Esophagus (tissue), 2 donors: ENCODE measurements around the gene FXYD6. TPM values are rescaled to one million over a fixed set of nuclear protein-coding genes. Genes with fewer than 3 reads are reported as not detected.

ENCODE experiments used
- H3K27ac ChIP-seq, 2 donors: one replicate each; pipeline ENCODE4 v1.5.1; 2013; ENCODE audit warnings: low read depth in 2 of 2, mild to moderate bottlenecking in 2 of 2, inconsistent platforms in 1 of 2, low read length in 1 of 2, moderate library complexity in 1 of 2
- H3K27me3 ChIP-seq, 2 donors: one replicate each; pipeline ENCODE4 v1.6.1; 2013; ENCODE audit warnings: low read length in 2 of 2, control low read depth in 1 of 2, mild to moderate bottlenecking in 1 of 2; ENCODE audit not compliant: insufficient read depth in 2 of 2, control insufficient read depth in 1 of 2
- H3K36me3 ChIP-seq, 2 donors: one replicate each; pipeline ENCODE4 v1.6.1; 2013; ENCODE audit warnings: low read length in 1 of 2; ENCODE audit not compliant: control insufficient read depth in 2 of 2, insufficient read depth in 2 of 2
- H3K4me1 ChIP-seq, 2 donors: one replicate each; pipeline ENCODE4 v1.6.1; 2013; ENCODE audit warnings: low read length in 1 of 2; ENCODE audit not compliant: control insufficient read depth in 2 of 2, insufficient read depth in 2 of 2
- H3K4me3 ChIP-seq, 2 donors: one replicate each; pipeline ENCODE4 v1.5.1; 2013; ENCODE audit warnings: low read length in 2 of 2, mild to moderate bottlenecking in 2 of 2, low read depth in 1 of 2, moderate library complexity in 1 of 2
- H3K9me3 ChIP-seq, 2 donors: one replicate each; pipeline ENCODE4 v1.6.1; 2013; ENCODE audit warnings: mild to moderate bottlenecking in 2 of 2, low read depth in 1 of 2, low read length in 1 of 2, moderate library complexity in 1 of 2; ENCODE audit not compliant: control insufficient read depth in 2 of 2, insufficient read depth in 1 of 2
- WGBS, 2 donors: extraction: QIAGEN DNeasy Blood & Tissue Kit; methylation state at CpG; one replicate each; pipeline ENCODE4 v1.1.7; 2013; 5-methylcytosine and 5-hydroxymethylcytosine counted together
- polyA plus RNA-seq, 2 donors: library from polyadenylated mRNA; stranded (reverse); fragments of 200-250 nt; gene quantifications; one replicate each; pipeline ENCODE4 v1.2.3, GENCODE V29; 2013
- donor health status: healthy with polysubstance abuse.
- donor health status: Bipolar disorder and iron deficiency.

The FXYD6 gene
- polyA plus RNA-seq, 2 donors: 3.4 to 7.0 TPM

GRCh38 chr11:117891362-117891761 lies 14.9 kb upstream of the FXYD6 start:
- Histone ChIP-seq H3K27ac (no peak overlapping the region), H3K4me1 (no peaks in the 10 kb centered on the region), H3K4me3 (no peak overlapping the region), H3K36me3 (no peaks in the 10 kb centered on the region), H3K9me3 (no peaks in the 10 kb centered on the region), H3K27me3 (no peaks in the 10 kb centered on the region)
- 56 to 87% methylated on average over 2 of the region's 2 CpGs for WGBS, 2 donors

GRCh38 chr11:117888139-117888566 lies 11.7 kb upstream of the FXYD6 start:
- no peak overlapping the region for H3K4me3 ChIP-seq
- no peak overlapping the region for H3K27ac ChIP-seq
- no peaks in the 10 kb centered on the region for H3K27me3 ChIP-seq
- H3K36me3 ChIP-seq: no peaks in the 10 kb centered on the region
- no peaks in the 10 kb centered on the region for H3K9me3 ChIP-seq
- no peaks in the 10 kb centered on the region for H3K4me1 ChIP-seq
- WGBS, 2 donors: 55 to 69% methylated on average over 8 of the region's 8 CpGs

GRCh38 chr11:117887431-117888138 lies 11.1 kb upstream of the FXYD6 start:
- H3K4me1 ChIP-seq: no peaks in the 10 kb centered on the region
- 68 to 75% methylated on average over 9 of the region's 9 CpGs for WGBS, 2 donors
- H3K36me3 ChIP-seq: no peaks in the 10 kb centered on the region
- no peak overlapping the region for H3K27ac ChIP-seq
- no peaks in the 10 kb centered on the region for H3K9me3 ChIP-seq
- no peak overlapping the region for H3K4me3 ChIP-seq
- no peaks in the 10 kb centered on the region for H3K27me3 ChIP-seq

- H3K9me3 ChIP-seq: no peaks in the 10 kb centered on the region
- H3K27me3 ChIP-seq: no peaks in the 10 kb centered on the region
- H3K4me1 ChIP-seq: no peaks in the 10 kb centered on the region
- no peaks in the 10 kb centered on the region for H3K36me3 ChIP-seq
- 51 to 59% methylated on average over 11 of the region's 11 CpGs for WGBS, 2 donors
- H3K27ac ChIP-seq: peak overlapping the region; percentile 29 to 51
- H3K4me3 ChIP-seq: no peak overlapping the region
These were observed 9.3 kb upstream of the FXYD6 start for GRCh38 chr11:117885777-117886176.

- no peaks in the 10 kb centered on the region for H3K9me3 ChIP-seq
- H3K4me1 ChIP-seq: no peaks in the 10 kb centered on the region
- no peak overlapping the region for H3K4me3 ChIP-seq
- H3K36me3 ChIP-seq: no peaks in the 10 kb centered on the region
- 73 to 77% methylated on average over 7 of the region's 7 CpGs for WGBS, 2 donors
- no peak overlapping the region for H3K27ac ChIP-seq
- no peaks in the 10 kb centered on the region for H3K27me3 ChIP-seq
These were observed 8.5 kb upstream of the FXYD6 start for GRCh38 chr11:117884994-117885393.

GRCh38 chr11:117883063-117883462 lies 6.6 kb upstream of the FXYD6 start:
- no peaks in the 10 kb centered on the region for H3K4me1 ChIP-seq
- H3K36me3 ChIP-seq: no peaks in the 10 kb centered on the region
- H3K27ac ChIP-seq: no peak overlapping the region
- H3K4me3 ChIP-seq: no peak overlapping the region
- 80 to 85% methylated on average over 3 of the region's 3 CpGs for WGBS, 2 donors
- H3K27me3 ChIP-seq: no peaks in the 10 kb centered on the region
- H3K9me3 ChIP-seq: no peaks in the 10 kb centered on the region

GRCh38 chr11:117882311-117882905 lies 6.0 kb upstream of the FXYD6 start:
- no peak overlapping the region for H3K4me3 ChIP-seq
- no peak overlapping the region for H3K27ac ChIP-seq
- no peaks in the 10 kb centered on the region for H3K36me3 ChIP-seq
- no peaks in the 10 kb centered on the region for H3K27me3 ChIP-seq
- 24 to 28% methylated on average over 11 of the region's 11 CpGs for WGBS, 2 donors
- H3K9me3 ChIP-seq: no peaks in the 10 kb centered on the region
- H3K4me1 ChIP-seq: no peaks in the 10 kb centered on the region

- no peaks in the 10 kb centered on the region for H3K27me3 ChIP-seq
These were observed 4.8 kb upstream of the FXYD6 start for GRCh38 chr11:117881217-117881616.

GRCh38 chr11:117879516-117880480 lies 3.3 kb upstream of the FXYD6 start:
- peaks cover 10 to 14% of the 10 kb centered on the region in 2 donors for H3K4me1 ChIP-seq
- no peak overlapping the region for H3K4me3 ChIP-seq
- 79 to 86% methylated on average over 11 of the region's 11 CpGs for WGBS, 2 donors
- no peaks in the 10 kb centered on the region for H3K9me3 ChIP-seq
- H3K27me3 ChIP-seq: peaks cover 0 to 5% of the 10 kb centered on the region in 2 donors
- no peaks in the 10 kb centered on the region for H3K36me3 ChIP-seq
- no peak overlapping the region for H3K27ac ChIP-seq

More at GRCh38 chr11:117881217-117881616, 4.8 kb upstream of the FXYD6 start:
- no peaks in the 10 kb centered on the region for H3K36me3 ChIP-seq
- no peak overlapping the region for H3K4me3 ChIP-seq
- H3K4me1 ChIP-seq: peaks cover under 1 to 6% of the 10 kb centered on the region in 2 donors
- H3K9me3 ChIP-seq: no peaks in the 10 kb centered on the region
- WGBS, 2 donors: 90 to 91% methylated on average over 5 of the region's 5 CpGs
- no peak overlapping the region for H3K27ac ChIP-seq
